Measurements from ENCODE around the gene RNF4.
"Not testable (repeated sequence)": the region's sequence is repeated elsewhere in the genome, so short reads cannot be mapped to it uniquely, and the experiment has no call there.

RNF4 gene

GRCh38 chr4:2489081-2489805 is 20.3 kb downstream of the RNF4 start:
- DNase-seq, result no peak

- no peak for DNase-seq
Measured at GRCh38 chr4:2489841-2490552, 21.1 kb downstream of the RNF4 start.

- DNase-seq, result no peak
Measured at GRCh38 chr4:2492970-2493369, 24.1 kb downstream of the RNF4 start.

- DNase-seq, result no peak
Measured at GRCh38 chr4:2494992-2495391, 26.1 kb downstream of the RNF4 start.

- DNase-seq, result no peak
Measured at GRCh38 chr4:2497324-2497723, 28.4 kb downstream of the RNF4 start.

GRCh38 chr4:2497931-2498330 is 29.0 kb downstream of the RNF4 start:
- no peak for DNase-seq

GRCh38 chr4:2500547-2500946 is 31.6 kb downstream of the RNF4 start:
- DNase-seq, result no peak

GRCh38 chr4:2501034-2501594 is 32.2 kb downstream of the RNF4 start:
- DNase-seq, result no peak

GRCh38 chr4:2503809-2504208 is 34.9 kb downstream of the RNF4 start:
- no peak for DNase-seq

- DNase-seq, result no peak
Measured at GRCh38 chr4:2507259-2507658, 38.4 kb downstream of the RNF4 start.

- no peak for DNase-seq
Measured at GRCh38 chr4:2507855-2508254, 38.9 kb downstream of the RNF4 start.

- DNase-seq, result no peak
Measured at GRCh38 chr4:2510351-2511259, 41.7 kb downstream of the RNF4 start.

- no peak for DNase-seq
Measured at GRCh38 chr4:2511645-2512131, 42.8 kb downstream of the RNF4 start.

- no peak for DNase-seq
Measured at GRCh38 chr4:2512396-2513135, 43.7 kb downstream of the RNF4 start.

- not testable (repeated sequence) for DNase-seq
Measured at GRCh38 chr4:2514193-2514592, 45.3 kb downstream of the RNF4 start.

GRCh38 chr4:2514944-2515343 is 46.0 kb downstream of the RNF4 start:
- not testable (repeated sequence) for DNase-seq

- no peak for DNase-seq
Measured at GRCh38 chr4:2515830-2516550, 47.1 kb downstream of the RNF4 start.

- no peak for DNase-seq
Measured at GRCh38 chr4:2516635-2517034, 47.7 kb downstream of the RNF4 start.

- DNase-seq, result no peak
Measured at GRCh38 chr4:2526559-2526958, 57.7 kb downstream of the RNF4 start.

- no peak for DNase-seq
Measured at GRCh38 chr4:2534904-2535375, 66.0 kb downstream of the RNF4 start.

Measured in NK-92 treated with Interleukin-12 subunit alpha and Interleukin-12 subunit beta, amount 100 ng/mL, for 24 hours (cell line).